NCI-H1105 treated with DMSO at 0.1 percent for 48 hours (cell line): Measurements from ENCODE around the gene RAPGEF4.

ENCODE experiments used
- DNase-seq: peaks from one replicate; lab custom pipeline; 2025; lab: John Stamatoyannopoulos, UW

RAPGEF4 gene

DNA sequence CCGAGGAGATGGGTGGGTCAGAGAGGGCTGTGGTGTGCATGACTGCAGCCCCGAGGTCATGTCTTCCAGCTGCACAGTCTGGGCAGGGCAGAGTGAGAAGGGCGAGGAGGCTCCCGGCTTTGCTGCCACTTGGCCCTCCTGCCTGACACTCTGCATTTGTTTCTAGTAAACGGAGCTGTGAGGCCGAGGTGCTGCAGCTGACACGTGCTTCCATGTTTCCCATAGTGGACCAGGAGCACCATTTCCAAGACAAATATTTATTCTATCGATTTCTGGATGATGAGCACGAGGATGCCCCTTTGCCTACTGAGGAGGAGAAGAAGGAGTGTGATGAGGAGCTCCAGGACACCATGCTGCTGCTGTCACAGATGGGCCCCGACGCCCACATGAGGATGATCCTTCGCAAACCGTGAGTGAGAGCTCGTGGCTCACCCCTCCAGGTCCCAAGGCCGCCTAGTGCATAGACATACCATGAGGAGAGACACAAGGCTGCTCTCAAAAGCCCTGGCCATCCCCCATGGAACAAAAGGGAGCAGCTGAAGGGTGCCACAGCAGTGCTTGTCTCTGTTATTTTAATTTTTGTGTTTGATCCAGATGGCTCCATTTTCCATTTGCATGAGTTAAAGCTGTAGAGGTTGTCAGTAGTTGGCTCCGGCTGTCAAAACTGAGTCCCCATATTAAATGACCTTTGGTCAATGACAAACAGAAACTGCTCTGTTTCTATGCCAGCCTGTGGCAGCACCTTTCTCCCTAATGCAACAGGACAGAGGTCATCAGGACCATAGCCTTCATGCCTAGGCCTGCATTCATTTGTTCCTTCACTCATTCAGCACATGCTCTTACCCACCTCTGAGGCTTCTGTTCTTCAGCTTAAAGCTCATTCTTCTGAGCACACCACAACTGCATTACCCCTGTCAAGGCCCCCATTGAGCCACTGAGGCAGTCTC is 231.7 kb downstream of the RAPGEF4 start:
- DNase-seq: no peak

DNA sequence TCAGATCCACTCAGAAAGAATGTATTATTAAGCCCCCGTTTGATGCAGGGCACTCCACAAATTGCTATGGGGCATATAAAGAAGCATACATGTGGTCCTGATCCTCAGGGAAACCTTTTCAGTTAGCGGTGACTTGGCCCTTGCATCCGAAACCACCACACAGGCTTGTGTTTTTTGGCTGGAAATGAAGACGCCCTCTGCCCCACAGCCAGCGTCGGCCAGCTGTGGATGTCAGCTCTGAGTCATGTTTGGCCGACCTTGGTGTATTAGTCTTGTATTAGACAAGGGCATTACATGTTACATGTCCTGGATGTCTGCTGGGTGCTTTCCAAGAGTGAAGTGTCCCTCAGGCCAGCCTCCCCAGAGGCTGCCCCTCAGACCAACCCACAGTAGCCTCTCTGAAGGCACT is 232.4 kb downstream of the RAPGEF4 start:
- DNase-seq: no peak

DNA sequence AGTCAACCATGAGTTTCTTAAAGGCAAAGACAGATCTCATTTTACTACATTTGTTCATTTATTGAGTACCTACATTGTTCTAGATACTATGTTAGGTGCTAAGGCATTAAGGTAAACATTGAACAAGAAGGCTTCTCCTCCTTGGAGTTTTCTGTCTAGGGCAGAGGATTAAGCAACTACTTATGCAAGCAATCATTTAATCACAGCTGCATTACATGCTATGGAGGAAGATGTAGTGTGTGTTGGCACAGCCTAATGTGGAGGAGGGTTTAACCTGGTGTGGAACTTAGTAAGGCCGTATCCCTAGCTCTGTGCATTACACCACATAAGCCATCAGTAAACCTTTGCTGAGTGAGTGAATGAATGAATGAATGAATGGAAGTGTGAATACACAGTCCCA is 233.5 kb downstream of the RAPGEF4 start:
- DNase-seq: no peak

DNA sequence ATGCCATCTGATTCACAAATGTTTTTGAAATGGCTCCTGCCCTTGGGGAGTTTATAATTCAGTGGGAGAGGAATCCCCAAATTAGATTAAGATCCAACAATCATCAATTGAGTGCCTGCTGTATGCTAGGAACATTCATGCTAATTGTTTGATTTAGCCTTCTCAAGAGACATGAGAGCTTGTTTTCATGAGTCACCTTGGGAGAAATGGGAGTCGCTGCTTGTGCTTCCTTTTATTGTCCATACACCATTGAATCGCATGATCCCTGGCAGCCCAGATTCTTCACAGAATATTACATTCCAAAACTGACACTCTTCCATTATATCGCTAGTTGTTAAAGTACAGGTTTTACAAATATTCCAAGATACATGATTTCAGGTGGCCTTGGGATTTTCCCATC is 234.0 kb downstream of the RAPGEF4 start:
- DNase-seq: no peak

DNA sequence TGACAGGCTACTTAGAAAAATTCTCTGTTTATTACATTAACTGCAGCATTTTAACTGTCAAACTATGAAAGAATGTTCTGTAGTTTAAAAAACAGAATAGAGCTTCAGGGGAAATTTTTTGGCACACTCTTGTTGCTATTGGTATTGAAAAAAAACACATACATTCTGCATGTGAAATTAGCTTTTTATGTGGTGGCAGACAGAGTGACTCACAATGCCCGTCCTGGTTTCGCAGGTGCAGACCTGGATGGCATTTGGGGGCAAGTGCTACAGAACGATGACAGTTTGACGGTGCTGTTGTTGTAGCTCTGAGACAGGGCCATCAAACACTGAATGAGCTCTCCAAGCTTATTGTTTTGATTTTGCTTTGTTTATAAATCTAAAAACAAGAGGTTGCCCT is 235.0 kb downstream of the RAPGEF4 start:
- DNase-seq: no peak

DNA sequence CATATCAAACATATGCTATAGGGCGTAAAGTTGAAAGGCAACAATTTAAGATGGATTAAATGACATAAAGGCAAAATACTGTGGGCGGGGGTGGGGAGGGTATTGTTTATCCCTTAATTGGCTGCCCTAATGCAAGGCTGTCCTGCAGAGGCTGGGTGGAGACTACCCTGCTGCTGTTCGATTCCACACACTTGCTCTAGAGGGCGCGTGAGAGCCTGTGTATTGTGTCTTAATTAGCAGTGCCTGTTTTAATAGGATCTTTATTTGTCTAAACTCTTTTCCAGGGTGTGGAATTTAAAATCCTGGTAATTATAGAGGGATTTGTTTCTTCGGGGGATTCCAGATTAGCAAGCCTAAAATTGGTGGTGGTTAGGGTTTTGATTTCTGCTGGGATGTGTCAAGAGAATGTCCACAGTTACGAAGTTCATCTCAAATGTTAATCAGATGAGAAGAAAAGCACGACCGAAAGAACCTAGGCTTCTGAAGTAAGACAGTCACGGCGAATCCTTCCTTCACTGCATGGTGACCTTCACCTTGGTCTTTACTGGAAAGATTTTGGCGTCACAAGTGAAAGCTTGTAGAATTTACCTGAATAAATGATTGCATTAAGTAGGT is 236.5 kb downstream of the RAPGEF4 start:
- peak; percentile 3 for DNase-seq

DNA sequence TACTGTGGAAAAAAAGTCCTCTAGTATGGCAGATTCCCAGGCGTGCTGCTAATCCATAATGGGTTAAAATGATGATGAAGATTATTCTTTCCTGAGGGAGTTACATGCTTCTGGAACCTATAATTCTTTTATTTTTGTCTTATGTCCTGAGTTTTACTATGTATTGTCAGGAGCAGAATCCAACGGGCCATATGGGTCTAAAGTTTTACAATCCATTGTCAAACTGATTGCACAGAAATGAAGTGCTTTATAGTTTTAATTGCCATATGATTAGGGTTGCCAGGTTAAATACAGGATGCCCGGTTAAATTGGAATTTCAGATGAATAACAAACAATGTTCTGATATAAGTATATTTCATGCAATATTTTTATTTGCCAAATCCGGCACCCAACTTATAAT is 239.1 kb downstream of the RAPGEF4 start:
- DNase-seq: no peak

DNA sequence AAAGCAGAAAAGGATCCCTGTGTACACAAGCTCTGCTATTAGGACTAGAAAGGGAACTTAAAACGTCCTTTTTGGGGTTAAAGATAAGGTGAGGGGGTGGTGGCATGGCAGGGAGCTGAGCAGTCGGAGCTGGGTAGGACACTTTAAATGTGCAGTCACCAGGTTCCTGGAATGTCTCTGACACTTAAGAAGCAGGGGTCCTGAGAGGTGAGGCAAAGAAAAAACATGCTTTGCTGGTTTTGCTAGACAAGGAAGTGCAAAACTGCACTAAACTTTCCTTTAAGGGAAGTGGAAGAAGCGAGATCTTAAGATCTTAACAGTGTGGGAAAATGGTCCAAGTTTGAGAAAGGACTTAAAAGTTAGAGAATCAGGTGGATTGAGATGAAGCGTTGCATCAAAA is 240.5 kb downstream of the RAPGEF4 start:
- DNase-seq: no peak

DNA sequence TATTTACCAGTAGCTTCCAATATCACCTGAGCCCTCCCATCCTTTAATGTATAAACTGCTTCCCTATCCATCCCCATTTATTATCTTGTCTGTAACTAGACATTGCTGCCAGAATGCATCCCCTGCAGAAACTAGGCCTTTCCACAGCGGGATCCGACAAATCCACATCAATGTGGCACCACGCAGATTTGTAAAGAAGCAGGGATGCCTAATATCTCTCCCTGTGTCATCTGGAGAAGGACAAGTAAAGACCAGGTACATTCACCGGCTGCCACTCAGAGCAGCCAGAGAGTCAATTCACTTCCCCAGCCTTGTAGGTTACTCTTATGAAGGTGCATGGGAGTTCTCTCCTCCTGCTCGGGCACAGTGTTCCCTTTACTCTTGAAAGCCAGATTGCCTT is 241.2 kb downstream of the RAPGEF4 start:
- DNase-seq: no peak

DNA sequence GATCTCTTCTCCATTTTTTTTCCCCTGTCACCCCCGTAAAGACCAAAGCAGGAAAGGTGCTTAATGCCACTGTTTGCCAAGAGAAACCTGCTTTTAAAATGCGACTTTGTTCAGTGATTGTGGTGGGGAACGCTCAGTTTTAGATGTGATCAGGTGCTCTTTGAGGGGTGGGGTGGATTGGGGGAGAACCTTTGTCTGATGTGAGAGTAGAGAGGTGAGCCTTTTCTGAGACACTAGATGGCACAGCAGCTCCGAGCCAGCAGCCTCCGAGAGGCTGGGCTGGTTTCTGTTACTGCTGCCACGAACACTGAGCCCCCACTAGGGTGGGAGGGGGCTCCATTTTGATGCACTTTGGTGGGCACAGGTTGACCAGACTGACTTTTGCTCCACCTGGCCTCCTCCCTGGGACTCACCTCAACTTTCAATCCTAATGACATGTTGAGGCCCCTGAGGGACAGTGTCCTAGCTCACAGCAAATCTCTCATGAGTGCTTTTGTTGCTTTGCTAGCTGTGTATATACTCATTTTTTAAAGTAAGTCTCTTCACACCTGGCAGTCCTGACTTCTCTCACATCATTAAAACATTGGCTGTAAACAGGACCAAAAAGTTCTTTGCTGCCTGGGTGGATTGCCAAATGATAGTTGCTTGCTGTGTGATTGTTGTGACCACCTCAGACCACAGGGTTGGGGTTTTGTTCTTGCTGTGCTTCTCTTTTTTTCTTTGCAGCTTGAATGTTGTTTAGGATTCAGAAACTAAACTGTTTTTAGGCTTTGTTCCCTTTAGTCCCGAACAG is 241.8 kb downstream of the RAPGEF4 start:
- DNase-seq: no peak

DNA sequence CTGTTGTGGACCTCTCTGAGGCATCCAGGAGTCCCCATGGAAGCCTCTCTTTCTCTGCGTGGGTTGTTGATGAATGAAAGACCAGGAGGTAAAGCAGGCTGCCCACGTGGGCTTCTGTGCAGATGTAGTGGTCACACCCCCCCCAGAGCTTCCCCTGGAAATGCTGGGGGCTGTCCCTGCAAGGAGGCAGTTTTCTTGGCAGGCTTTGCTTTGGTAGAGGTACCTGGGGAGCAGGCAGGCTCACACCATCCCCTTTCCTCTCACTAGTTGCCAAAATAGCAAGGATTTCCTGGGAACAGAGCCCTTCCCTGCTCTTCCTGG is 242.4 kb downstream of the RAPGEF4 start:
- DNase-seq: no peak

DNA sequence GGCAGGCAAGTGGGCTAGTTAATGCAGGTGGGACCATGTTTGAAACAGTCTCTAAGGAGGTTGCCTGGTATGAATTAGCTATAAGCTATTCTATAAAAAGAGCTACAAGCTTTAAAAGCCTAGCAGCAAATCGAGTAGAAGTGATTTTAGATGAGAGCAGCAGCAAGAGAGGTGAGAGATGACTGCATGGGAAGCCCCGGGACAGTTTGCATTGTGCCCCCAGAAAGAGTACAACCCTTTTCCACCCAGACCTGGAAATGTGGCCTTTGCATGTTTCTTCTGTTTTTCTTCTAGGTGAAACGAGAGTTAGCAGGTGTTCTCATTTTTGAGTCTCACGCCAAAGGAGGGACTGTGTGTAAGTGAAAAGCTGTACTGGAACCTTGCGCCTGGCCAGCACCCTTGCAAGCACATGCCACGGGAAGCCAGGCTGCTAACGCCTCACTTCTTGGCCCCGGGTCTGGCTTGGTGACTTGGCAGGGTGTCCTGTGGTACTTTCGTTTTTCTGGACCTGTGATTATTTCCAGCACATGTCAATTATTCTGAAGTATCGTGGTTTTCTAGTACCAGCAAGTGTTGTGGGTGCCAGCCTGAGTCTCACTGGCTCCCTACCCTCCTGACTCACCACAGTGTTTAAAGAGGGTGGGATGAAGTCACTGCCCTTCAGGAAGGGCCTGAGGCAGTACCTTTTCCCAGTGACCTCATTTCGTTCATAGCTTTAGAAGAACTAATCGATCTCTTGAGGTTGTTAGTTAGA is 249.7 kb downstream of the RAPGEF4 start:
- peak; percentile 23 for DNase-seq

DNA sequence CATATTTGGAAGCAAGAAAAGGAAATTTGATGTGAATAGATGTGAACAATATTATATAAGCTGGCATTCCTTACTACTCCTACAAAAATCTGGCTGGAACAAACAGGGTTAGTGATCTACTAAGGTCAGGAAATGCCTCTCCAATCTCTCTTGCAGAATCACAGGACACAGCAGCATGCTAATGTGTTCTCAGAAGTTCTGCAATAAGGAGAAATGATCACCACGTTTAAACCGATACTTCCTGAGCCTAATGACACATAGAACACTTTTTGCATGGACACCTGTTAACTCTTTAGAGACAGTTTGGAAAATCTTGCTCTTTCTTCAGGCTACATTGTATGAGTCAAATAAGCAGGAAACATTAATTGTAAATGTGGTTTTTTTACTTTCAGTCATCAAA is 250.4 kb downstream of the RAPGEF4 start:
- DNase-seq: no peak

DNA sequence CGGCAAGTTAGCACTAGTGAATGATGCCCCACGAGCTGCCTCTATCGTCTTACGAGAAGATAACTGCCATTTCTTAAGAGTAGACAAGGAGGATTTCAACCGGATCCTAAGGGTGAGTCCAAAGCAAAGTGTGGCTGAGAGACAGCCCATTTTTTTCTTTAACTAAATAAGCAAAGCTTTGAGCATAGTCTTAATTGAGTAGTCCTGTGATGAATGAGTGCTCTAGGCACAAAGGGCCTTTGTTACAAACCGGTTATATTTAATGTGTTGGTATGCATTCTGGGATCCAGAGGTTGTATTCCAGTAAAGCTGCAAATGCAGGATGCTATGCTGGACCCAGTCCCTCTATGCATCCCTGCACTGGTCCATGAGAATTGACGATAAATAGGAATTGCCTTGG is 253.1 kb downstream of the RAPGEF4 start:
- no peak for DNase-seq

DNA sequence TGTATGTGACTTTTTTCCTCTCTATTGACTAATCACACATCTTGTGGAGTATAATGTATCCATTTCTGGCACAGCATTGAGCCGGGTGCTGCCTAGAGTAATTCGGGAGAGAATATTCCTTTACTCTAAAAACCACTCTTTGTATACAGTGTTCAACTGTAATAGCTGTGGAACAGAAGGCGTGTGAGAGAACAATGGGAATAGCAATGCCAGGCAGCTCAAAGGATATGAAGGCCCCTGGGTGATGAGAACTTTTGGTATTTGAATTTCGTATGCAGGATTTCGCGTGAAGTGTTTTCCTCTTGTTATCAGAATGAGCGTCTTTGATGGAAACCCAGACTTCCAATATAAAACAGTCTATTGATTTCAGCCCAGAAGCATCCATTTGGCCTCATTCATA is 255.4 kb downstream of the RAPGEF4 start:
- DNase-seq: no peak

DNA sequence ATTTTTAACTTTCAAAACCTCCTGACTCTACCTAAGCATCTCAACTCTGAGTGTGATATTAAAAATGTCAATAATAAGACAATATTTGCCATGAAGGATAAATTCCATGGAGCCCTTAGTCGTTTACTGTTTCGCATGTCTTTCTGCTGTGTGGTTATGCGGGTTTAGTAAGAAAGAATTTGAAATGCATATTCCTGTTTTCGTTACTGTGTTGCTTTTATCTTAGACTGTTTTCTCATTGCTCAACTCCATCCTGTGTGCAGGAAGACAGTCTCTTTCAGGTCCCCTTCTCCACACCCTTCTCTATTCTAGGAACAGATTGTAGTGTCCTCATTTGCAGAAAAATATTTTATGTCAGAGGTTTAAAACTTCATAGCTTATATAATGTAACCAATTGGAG is 257.5 kb downstream of the RAPGEF4 start:
- DNase-seq: no peak

DNA sequence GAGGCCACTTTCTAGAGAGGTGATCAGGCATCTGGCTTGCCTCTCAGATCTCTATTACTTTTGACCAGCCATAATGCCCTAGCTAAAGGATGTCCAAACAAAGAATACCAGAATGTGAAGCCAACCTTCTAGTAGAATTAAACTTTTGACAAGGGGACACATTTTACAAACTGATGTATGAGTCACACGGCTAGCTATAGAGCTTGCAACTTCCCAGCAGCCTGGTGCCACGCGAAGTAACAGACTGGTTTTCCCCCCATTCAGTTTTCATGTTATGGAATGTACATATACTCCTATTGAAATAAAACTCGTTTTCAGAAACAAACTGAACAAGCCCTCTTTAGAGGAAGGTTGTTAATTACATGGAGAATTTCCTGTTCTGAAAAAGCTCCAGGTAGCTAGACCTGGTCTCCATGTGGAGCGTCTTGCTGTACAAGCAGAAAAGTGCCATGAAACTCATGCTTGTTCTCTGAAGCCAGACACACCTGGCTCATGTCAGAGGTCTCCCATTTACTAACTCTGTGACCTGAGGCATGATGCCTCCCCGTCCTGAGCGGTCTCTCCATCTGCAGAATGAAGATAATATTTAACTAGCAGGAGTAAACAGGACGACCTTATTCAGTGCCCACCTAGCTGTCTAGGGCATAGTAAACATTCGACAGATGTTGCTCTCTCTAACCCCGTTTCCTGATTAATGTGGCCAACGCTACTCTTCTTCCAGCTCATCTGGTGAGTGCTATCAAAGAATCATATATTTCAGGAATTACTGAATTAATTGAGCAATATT is 258.5 kb downstream of the RAPGEF4 start:
- no peak for DNase-seq

DNA sequence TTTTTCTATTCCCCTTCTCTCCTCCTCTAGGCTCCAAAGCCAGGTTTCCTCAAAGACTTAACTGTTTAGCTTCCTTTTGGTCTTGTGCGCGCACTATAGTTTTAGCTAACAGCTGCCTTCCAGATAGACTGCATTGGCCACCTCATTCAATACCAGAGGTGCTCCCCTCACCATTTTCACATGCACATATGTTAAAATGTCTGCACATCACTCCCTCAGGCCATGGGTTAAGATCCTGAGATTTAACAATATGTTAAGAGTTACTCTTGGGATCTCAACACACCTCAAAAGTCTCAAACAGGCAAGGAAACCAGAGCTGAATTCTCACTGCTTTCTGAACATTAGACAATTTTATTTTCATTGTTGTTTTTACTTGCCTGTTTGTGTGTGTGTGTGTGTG is 259.2 kb downstream of the RAPGEF4 start:
- DNase-seq: no peak

DNA sequence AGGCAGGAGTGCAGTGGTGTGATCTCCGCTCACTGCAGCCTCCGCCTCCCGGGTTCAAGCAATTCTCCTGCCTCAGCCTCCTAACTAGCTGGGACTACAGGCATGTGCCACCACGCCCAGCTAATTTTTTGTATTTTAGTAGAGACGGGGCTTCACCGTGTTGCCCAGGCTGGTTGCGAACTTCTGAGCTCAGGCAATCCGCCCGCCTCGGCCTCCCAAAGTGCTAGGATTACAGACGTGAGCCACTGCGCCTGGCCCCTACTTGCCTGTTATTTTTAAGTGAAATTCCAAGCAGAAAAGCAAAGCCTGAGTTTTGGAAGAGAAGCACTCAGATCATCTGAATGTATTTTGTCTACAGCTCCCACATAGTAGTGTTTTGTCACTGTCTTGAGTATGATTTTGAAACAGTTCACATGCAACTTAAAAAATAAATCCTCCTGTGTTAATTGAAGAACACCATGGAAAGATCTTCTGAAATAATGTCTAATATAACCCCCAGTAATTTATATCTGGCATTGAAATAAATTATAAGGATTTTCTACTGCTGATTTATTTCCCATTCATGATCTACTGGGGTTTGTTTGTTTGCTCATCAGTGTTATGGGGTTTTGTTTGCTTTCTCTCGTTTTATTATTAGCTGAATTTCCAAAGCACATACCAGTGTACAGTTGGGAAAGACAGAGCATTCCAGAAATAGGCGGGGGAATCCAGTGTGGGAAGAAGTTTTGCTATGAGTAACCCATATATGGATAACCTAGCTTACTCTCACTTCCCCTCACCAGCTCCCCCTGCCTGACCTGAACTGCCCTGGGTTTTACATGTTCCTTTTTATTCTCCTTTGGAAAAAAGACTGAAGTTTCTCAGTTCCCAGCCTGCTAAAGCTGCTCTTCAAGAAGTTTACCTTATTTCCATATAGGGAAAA is 259.9 kb downstream of the RAPGEF4 start:
- no peak for DNase-seq

DNA sequence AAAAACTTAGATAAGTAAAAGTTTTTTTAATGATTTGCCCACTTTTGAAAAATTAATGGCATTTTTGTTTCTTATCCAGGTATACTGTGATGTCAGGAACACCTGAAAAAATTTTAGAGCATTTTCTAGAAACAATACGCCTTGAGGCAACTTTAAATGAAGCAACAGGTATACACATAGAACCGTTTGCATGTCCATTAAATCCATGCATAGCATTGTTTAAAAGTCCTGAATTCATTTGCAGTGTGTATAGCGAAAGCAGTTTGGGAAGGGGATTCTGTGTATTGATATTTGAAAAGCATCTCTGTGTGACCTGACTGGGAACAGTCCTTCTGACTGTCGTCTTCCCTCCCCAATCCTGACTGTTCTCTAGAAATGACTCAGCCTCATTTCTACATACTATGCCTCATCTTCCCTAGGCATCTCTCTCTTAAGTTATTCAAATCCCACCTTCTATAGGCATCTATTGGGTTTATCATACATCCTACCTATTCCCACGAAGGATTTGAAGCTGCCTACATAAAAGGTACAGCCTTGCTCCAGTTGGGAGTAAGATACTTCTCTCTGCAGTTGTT is 260.8 kb downstream of the RAPGEF4 start:
- DNase-seq: no peak
